ENCODE data around the gene CARD14.

DNA sequence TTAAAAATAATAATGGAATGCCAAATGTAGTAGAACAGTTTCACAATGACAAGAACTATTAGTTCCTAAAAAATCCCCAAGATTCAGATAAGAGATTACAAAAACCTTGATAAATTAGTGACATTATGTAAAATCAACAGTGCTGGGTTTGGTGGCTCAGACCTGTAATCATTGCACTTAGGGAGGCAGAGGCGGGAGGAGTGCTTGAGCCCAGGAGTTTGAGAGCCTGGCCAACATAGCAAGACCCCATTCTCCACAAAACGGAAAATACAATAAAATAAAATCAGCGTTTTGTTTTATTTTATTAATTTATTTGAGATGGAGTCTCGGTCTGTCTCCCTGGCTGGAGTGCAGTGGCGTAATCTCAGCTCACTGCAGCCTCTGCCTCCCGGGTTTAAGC lies 4.1 kb downstream of the CARD14 start:
- TF ChIP-seq POLR2AphosphoS5 (IDR thresholded peaks at IDR 0.05; ENCODE audit: low read depth, low read length), result no peak
- TF ChIP-seq, protein P1, sequence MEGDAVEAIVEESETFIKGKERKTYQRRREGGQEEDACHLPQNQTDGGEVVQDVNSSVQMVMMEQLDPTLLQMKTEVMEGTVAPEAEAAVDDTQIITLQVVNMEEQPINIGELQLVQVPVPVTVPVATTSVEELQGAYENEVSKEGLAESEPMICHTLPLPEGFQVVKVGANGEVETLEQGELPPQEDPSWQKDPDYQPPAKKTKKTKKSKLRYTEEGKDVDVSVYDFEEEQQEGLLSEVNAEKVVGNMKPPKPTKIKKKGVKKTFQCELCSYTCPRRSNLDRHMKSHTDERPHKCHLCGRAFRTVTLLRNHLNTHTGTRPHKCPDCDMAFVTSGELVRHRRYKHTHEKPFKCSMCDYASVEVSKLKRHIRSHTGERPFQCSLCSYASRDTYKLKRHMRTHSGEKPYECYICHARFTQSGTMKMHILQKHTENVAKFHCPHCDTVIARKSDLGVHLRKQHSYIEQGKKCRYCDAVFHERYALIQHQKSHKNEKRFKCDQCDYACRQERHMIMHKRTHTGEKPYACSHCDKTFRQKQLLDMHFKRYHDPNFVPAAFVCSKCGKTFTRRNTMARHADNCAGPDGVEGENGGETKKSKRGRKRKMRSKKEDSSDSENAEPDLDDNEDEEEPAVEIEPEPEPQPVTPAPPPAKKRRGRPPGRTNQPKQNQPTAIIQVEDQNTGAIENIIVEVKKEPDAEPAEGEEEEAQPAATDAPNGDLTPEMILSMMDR (IDR thresholded peaks at IDR 0.05), result no peak
